Measurements from ENCODE around the gene SEMA3G.

- TF ChIP-seq, protein P1, sequence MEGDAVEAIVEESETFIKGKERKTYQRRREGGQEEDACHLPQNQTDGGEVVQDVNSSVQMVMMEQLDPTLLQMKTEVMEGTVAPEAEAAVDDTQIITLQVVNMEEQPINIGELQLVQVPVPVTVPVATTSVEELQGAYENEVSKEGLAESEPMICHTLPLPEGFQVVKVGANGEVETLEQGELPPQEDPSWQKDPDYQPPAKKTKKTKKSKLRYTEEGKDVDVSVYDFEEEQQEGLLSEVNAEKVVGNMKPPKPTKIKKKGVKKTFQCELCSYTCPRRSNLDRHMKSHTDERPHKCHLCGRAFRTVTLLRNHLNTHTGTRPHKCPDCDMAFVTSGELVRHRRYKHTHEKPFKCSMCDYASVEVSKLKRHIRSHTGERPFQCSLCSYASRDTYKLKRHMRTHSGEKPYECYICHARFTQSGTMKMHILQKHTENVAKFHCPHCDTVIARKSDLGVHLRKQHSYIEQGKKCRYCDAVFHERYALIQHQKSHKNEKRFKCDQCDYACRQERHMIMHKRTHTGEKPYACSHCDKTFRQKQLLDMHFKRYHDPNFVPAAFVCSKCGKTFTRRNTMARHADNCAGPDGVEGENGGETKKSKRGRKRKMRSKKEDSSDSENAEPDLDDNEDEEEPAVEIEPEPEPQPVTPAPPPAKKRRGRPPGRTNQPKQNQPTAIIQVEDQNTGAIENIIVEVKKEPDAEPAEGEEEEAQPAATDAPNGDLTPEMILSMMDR (IDR thresholded peaks at IDR 0.05; ENCODE audit: poor library complexity, severe bottlenecking): no peak
- TF ChIP-seq EZH2 (IDR thresholded peaks at IDR 0.05; ENCODE audit: borderline replicate concordance, insufficient read depth, low read length, poor library complexity, severe bottlenecking) (no peak), RAD21 (conservative IDR thresholded peaks at IDR 0.05) (no peak), EP300 (conservative IDR thresholded peaks at IDR 0.05; ENCODE audit: poor library complexity, severe bottlenecking) (no peak)
Measured at GRCh38 chr3:52447512-52448355, 2.8 kb upstream of the SEMA3G start.

Measured in neural cell (in vitro differentiated cells).